Mammary epithelial cell (primary cell): ENCODE measurements around the gene GBX1.

Experiments used
- CTCF ChIP-seq, 2 donors: IDR thresholded peaks in 1 of 2; conservative IDR thresholded peaks in 1 of 2; 2 replicates each; pipeline ENCODE4 v1.5.1; 2011 to 2012; ENCODE audit warnings: inconsistent platforms in 2 of 2, low read length in 2 of 2, mild to moderate bottlenecking in 2 of 2, control low read depth in 1 of 2, low read depth in 1 of 2; ENCODE audit not compliant: insufficient read depth in 1 of 2; ENCODE audit errors: extremely low read depth in 1 of 2
- EZH2 ChIP-seq: IDR thresholded peaks from 2 replicates; pipeline ENCODE4 v1.6.1; 2012; ENCODE audit warnings: low read length, inconsistent platforms, borderline replicate concordance

GRCh38 chr7:151193203-151193978 is 25.9 kb upstream of the GBX1 start:
- TF ChIP-seq CTCF (conservative IDR thresholded peaks at IDR 0.05 in 1 of 2, IDR thresholded peaks at IDR 0.05 in 1 of 2; ENCODE audit: extremely low read depth in 1 of 2, insufficient read depth in 1 of 2, low read depth in 1 of 2, low read length in 2 of 2), result no peak
- no peak for TF ChIP-seq EZH2
